GM23248 (cell line): Measurements from ENCODE around the gene HMMR.
"Not testable (repeated sequence)": the region's sequence is repeated elsewhere in the genome, so short reads cannot be mapped to it uniquely, and the experiment has no call there.

ENCODE experiments used
- EZH2 ChIP-seq: fragments of 200-600 bp; sonication (generic); IDR thresholded peaks from 2 replicates; pipeline ENCODE4 v1.6.1; 2018; ENCODE audit warnings: antibody characterized with exemption, mild to moderate bottlenecking; ENCODE audit not compliant: insufficient read depth, poor library complexity, severe bottlenecking
- EZH2phosphoT487 ChIP-seq: fragments of 200-600 bp; sonication (generic); IDR thresholded peaks from 2 replicates; pipeline ENCODE4 v1.6.1; 2018; ENCODE audit warnings: antibody characterized with exemption, moderate library complexity, mild to moderate bottlenecking, low read depth; ENCODE audit not compliant: insufficient read depth

DNA sequence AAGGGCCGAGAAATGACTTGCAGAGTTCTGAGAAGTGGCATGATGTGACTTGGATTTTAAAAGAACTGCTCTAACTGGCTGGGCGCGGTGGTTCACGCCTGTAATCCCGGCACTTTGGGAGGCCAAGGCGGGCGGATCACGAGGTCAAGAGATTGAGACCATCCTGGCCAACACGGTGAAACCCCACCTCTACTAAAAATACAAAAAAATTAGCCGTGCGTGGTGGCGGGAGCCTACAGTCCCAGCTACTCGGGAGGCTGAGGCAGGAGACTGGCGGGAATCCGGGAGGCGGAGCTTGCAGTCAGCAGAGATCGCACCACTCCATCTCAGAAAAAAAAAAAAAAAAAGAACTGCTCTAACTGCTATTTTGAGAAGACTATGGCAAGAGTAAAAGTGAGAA lies 5.0 kb upstream of the HMMR start:
- TF ChIP-seq EZH2, EZH2phosphoT487: not testable (repeated sequence)
